Measurements from ENCODE around the gene CCDC74B.
"Not testable (repeated sequence)": the region's sequence is repeated elsewhere in the genome, so short reads cannot be mapped to it uniquely, and the experiment has no call there.

Gene CCDC74B

DNA sequence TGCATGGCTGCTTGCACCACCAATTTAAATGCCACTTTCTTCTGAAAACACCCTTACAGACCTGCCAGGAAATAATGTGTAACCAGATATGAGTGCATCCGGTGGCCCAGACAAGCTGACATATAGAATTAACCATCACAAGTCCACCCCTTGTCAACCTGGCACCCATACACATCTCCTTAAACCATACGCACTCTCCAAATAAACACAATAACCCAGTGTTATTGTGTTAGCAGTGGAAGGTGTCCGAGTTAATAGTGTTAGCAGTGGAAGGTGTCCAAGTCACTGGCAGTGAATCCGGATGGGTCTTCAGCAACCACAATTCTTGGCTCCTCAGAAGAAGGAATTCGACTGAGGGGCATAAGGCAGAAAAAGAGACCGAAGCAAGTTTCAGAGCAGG lies 3.6 kb upstream of the CCDC74B start:
- DNase-seq = not testable (repeated sequence)

DNA sequence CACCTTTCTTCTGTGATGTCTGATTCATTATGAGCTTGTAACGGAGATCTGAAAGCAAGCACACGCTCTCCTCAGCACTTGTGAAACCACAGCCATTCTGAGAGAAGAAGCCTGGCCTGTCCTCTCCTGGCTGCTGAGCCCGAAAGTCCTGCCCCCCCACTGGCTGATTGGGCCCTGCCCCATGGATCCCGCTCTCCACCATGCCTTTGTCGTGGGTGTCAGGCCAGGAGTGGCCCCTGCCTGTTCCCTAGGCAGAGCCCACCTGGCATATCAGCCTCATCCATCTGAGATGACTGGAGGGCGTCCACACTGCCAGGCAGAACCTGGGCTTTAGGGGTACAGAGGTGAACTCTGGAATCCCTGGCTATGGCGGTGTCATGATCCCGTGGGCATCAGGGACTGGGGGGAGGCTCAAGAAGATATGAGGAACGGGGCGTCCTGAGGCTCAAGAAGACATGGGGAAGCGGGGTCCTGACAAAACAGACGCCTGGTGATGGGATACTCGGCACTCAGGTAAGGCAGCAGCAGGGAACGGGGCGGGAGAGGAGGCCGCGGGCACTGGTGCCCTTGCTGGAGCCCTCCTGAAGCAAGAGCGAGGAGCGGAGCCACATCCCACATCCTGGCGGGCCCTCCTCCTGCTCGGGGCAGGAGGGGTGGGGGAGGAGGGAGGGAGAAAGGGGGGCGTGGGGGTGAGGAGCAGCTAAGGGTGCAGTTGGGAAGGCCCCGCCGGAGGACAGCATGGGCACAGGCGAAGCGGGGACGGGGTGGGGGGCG lies 1.5 kb downstream of the CCDC74B start:
- not testable (repeated sequence) for DNase-seq

DNA sequence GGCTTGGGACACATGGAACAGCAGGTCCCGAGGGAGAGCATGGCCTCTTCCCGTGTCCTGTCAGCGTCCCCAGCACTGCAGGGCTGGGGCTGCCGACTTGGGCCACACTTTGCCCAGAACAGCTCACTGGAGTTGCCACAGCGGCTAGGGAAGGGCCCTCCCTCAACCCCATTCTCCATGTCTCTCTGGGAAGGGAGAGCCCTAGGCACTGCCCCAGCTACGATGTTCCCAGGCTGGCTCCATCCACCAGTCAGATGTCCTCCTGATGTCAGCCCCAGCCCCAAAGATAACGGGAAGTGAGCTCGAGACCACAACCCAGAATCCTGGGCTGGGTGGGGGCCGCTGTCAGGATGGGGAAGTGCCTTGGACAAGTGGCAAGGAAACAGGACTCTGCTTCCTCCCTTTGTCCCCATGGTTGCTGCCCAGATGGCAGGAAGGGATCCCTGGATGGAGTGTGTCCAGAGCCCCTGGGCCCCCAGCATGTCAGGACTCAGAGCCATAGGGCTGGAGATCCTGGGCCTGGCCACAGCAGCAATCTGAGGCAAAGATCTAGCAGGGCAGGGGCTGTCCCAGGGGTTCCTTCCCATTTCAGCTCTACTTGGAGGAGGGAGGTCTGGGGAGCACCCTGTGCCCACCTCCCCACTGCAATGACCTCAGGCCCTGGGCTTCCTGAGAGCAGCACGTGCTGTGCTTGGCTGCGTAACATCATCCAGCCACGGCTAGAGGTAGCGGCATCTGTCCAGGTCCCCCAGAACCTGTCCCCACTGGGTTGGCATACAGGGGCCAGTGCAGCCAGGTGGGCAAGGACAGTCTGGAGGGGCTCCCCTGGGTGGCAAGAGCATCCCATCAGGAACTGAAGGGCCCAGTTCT lies 2.3 kb downstream of the CCDC74B start:
- DNase-seq = not testable (repeated sequence)

DNA sequence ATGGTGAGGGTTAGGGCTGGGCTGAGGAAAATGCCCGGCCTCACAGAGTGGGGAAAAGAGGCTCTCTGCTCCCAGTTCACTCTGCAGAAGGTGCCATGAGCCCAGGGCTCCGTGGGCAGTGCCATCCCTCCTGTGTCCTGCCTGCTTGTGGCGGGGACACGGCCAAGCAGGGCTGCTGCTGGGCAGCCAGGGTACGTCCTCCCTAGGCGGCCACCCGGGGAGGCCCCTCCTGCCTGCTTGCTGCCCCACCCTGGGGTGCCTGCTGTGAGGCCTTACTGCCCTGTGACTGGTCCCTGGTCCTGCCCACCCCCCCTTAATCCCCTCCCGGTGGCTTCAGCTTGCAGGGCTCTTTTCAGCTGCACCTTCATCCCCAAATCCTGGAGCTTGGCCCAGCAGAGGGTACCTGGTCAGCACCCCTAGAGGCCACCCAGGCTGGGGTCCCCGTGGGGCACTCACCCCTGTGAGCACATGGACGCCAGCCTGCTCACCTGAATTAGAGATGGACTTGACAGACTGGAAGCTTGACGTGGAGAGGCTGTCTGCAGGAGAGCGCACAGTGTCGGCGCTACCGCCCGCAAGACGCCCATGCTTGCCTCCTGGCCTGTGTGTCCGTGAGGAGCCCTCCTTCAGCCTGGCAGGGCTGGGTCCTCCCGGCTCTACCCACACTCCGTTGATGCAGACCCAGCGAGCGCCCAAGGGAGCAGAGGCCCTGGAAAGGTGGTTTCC lies 3.1 kb downstream of the CCDC74B start:
- not testable (repeated sequence) for DNase-seq

DNA sequence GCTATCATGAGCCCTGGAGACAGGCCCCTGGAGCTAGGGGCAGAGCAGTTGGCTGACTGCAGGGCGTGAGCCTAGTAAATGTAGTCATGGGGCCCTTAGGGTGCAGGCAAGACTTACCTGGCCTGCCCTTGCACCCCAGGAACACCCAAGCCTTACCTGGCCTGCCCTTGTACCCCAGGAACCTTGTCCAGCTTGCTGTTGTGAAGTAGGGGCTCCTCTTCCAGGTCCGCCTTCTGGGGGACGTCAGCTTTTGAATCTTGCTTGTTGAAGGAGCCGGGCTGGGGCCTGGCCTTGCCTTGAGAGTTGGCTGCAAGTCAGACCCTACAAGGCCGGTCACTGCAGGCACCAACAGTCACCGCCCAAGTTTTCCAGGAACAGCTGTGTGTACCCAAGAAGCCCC lies 3.9 kb downstream of the CCDC74B start:
- not testable (repeated sequence) for DNase-seq

DNA sequence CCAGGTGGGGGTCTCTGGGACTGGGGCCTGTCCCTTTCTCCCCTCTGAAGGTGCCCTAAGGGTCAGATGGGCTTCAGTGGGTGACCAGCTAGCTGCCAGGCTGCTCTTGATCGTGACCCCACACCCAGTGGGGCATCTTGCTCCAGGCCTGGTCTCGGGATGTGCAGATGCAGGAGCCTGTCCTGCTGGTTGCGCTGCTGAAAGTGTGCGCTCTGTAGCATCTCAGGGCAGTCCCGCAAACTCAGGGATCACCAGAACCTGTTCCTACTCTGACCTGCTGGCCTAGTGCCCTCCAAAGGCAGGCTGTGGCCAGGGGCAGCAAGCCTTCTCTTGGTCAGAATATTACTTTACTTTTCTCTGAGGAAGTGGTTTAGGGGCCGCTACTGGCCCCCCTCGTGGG lies 4.4 kb downstream of the CCDC74B start:
- not testable (repeated sequence) for DNase-seq

DNA sequence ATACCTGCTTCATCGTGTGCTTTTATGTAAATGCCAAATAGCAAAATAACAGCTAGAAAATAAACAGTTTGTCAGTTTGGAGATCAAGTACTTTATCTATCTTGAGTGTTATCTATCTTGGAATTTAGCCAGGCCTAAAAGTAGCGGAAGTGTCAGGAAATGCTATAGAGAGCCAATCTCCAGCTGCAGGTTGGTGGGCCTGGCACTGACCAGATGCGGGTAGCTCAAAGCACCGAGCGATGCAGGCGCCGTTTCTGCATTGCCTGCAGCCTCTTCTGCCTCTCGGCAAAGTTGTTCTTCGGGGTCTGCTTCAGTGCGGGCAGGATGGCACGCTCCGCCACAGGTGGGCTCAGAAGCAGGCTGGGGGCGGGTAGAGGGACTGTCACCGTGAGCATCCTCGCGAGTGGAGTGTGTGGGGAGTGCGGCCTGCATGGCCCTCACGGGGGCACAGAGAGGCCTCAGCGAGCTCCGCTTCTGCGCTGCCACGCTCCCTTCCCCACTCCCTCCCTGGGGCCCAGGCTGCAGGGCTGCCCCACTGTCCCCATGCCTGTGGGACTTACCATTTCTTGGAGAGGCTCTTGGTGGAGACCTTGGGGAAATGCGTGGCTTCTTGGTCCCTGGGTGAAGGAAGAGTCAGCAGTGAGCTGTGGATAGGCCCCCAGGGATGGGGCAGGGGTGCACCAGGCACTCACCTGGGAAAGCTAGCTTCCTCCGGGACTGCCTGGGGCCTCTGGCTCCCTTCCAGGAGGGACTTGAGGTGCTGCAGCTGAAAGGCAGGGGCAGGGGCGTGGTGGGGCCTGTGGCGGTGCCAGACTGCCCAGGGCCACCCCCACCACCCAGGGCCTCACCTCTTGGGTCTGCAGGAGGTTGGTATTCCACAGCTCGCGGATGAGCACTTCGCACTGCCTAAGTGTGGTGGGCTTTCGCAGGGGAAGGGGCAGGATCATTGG lies 5.3 kb downstream of the CCDC74B start:
- DNase-seq = not testable (repeated sequence)

DNA sequence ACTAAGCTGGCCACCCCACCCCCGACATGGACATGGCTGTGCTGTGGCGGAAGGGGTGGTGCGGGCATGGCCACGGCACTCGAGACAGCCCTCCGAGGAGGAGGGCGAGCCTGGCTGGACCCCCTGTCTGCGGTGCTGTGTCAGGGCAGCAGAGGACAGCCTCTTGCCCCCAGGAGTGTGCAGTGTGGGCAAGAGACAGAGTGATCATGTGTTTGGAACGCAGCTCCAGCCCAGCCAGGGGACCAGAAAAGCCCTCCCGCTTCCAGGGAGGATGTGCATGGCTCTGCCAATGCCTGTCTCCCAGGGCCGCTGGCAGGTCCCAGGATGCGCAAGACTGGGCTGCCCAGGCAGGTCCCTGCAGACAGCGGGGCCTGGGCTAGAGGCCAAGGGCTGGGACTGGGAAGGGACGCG lies 6.1 kb downstream of the CCDC74B start:
- DNase-seq = not testable (repeated sequence)

DNA sequence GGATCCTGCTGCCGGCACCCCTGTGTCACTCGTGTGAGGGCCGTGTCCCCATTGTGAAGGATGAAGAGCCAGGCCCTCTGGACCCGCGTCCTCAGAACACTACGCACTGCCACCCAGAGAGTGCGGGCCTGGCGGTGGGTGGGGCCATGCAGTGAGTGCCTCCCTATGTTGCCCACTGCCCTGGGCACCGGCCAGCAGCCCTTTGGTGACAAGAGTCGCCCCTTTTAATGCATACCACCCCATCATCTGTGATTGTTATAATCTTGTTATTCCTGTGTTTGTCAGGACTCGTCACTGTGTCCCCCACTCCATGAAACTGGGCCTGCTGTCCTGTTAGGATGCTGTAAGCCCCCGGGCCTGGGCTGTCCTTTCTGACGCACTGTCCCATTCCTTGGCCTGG lies 6.6 kb downstream of the CCDC74B start:
- not testable (repeated sequence) for DNase-seq

DNA sequence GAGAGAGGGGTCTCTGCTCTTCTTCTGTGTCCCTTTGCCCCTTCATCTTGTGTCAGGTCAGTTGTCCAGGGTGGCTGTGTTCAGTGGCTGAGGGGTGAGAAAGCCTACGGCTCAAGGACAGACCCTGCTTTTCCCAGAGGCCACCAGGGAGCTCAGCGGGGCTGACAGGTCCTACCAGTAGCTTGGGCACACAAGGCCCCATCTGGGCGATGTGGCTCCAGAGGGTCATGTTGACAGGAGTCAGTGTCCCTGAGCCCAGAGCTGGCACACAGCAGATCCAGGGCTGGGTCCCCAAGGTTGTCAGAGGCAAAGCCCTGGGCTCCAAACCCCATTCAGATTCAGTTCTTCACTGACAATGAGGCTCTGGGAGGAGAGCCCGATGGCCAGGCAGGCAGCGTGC lies 7.8 kb downstream of the CCDC74B start:
- not testable (repeated sequence) for DNase-seq

DNA sequence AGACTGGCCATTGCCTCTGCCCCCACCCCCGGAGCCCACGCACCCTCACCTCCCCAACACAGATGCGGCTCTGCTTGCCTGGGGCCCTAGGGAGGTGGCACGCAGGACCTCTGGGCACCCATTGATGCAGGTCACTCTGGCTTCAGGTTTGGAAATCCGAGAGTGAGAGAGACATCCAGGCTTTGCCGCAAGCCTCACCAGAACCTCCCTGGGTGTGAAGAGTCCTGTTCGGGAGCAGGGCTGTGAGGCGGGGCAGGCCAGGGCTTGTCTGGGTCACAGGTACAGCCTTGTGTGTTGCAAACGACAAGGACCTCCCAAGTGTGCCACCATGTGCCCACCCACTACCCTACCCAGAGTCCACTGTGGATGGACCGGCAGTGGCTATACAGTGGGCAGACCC lies 8.4 kb downstream of the CCDC74B start:
- not testable (repeated sequence) for DNase-seq

DNA sequence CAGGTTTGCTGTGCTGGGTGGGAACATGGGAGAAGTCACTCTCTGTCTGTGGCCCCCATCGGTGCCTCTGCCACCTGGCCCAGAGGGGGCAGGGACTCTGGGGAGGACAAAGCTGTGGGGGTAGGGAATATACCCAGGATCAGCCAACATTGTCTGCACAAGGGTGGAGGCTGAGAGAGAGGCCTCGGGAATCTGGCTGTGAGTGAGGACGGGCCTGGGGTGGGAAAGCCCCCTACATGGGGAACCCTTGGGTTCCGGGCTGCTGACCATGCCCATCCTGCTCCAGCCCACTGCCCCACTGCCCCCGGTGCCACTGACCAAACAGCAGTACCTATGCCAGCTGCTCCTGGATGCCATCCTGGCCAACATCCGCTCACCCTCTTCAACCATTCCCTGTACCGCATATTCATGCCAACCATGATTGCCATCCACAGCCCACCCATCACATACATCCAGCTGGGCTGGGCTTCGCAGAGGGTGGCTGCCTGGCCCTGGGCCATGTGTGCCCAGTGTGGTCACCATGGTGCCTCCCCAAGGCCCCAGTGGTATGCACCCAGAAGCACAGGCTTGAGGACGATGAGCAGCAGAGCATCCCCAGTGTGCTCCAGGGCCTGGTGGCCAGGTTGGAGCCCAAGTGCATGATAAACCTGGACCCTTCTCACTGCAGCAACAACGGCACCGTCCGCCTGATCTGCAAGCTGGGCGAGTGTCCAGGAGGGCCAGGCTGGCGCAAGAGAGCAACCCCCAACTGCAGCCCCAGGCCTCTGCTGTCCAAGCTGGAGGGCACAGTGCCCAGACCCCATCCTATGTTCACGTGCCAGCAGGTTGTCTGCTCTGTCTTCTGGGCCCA lies 9.0 kb downstream of the CCDC74B start:
- DNase-seq = no peak

DNA sequence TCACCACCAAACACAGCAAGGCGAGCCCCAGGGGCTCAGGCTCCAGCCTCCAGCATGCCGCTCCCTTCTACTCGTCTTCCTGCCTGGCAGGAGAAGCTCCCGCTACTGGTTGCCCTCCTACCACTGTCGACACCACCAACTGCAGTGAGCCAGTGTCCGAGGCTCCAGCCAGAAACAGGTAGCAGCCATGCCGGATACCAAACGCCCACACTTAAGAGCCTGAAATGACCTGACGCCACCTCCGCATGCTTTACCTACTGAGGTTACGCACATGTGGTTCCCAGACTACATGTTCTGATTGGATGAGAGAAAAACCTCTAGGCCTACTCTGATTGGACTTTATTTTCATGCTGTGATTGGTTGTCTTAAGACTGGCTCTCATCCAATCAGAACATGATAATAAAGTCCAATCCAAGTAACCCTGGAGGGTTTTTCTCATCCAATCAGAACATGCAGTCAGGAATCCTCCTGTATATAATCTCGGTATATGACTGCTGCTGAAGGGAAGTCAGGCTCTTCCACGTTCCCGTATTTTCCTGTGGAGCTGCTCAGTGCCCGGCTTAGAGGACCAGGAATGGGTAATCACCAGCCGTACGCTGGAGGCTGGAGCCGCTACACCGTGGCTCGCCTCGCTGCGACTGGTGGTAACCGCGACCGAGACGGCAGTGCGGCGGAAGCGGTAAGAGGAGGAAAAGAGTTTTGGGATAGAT lies 15.6 kb downstream of the CCDC74B start, which contains the start of gene POTEF:
POTEF (minus strand) TSS at position 103 of the 710 bp plus-strand sequence. CDS start 8,707 bp downstream, outside the sequence.
- not testable (repeated sequence) for DNase-seq

DNA sequence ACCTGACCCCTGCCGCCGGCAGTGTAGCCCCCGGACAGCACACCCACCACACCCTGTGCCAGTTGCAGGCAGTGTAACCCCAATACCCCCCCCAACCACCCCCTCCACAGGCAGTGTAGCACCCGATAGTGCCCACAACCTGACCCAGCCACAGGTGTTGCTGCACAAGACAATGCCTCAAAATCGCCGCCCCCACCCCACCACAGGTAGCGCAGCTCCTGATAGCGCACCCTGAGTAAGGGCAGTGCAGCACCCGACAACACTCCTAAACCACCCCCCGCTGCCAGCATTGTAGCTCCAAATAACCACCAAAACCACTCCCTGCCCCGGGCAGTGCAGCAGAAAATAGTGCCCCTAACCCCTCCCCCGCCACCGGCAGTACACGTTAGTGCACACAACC lies 16.4 kb downstream of the CCDC74B start:
- not testable (repeated sequence) for DNase-seq

DNA sequence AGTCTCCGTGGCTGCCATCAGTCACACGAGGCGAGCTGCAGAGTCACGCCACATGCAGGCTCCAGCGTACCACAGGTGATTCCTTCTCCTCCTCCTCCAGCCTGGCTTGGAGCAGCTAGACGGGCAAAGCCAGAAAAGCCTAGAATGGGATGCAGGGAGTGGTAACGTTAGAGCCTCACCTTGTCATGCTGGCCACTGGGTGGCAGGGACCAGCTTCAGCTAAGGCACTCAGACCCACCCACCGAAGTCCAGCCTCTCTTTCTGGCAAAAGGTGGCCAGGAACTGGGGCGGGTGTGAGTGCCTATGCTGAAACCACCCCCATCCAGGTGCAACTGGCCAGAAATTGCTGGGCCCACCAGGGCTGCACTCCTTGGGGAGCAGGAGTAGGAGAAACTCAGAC lies 17.2 kb downstream of the CCDC74B start:
- DNase-seq = not testable (repeated sequence)

DNA sequence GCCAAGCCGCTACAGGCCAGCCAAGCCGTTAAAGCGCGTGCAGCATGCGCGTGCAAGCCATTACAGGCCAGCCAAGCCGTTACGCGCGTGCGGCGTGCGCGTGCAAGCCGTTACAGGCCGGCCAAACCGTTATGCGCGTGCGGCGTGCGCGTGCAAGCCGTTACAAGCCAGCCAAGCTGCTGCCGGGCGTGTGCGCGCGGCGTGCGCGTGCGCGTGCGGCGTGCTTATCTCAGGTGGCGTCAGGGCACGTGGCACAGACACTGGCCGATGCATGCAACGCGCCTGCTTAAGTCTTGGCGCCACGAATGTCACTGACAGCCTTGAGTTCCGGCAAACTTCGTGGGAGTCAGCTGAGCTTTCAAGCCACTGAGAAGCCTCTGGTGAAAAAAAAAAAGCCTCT lies 24.0 kb downstream of the CCDC74B start:
- not testable (repeated sequence) for DNase-seq

DNA sequence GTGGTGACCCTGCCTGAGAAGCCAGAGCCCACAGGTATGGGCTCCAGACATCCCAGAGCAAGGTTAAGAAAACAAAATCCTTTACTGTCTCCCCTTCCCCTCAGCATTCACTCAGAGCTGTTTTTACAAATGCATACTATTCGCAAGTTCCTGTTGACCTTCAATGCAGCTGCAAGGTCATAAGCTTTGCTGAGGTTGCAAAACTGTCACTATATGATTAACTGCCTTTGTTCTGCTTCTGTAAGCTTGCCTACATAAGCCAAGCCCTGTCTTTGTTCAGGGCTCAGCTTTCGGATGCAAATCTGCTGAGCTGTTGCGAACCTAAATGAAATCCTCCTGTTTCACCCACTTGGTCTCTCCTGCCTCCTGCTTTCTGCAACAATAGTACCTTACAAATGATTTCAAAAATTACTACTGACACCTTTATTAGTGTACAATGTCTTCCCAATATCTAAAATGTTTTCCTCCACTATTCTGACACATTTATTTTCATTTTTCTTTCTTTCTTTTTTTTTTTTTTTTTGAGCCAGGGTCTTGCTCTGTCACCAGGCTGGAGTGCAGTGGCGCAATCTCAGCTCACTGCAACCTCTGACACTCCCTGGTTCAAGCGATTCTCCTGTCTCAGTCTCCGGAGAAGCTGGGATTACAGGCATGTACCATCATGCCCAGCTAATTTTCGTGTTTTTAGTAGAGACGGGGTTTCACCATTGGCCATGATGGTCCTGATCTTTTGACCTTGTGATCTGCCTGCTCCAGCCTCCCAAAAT lies 42.1 kb downstream of the CCDC74B start:
- not testable (repeated sequence) for DNase-seq

All from NCI-H2081 treated with DMSO at 0.1 percent for 48 hours (cell line).